ENCODE data around the gene TARP. TPM values are rescaled to one million over a fixed set of nuclear protein-coding genes. Genes with fewer than 3 reads are reported as not detected.

Gene TARP

DNA sequence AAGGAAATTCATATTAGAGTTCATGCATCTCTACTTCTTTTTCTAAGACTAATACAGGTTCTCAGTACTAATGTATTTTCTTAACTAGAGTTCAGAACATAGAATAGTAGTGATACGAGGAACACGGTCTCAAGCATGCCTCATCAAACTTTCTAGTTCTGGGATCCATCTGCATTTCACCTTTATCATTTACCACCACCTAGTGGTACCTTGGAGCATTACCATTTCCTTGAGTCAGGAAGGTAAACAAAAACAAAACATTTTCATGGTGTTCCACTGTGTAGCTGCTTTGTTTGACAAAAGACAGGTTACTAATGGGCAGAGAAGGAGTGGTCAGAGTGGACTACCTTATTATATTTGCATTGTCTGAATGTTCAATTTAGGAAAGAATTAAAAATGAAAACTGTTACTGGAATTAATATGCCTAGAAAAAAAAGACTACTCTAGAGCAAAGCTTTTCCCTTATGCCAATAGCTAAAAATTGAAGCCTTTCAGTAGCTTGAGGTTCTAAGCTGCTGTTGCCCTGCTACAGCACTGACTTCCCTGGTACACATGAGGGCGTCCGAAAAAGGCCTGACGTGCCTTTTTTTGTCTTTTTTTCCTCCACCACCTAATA is 50.8 kb downstream of the TARP start:
- DNase-seq (ENCODE audit: low read depth in 3 of 3, low spot score in 2 of 3): peak in 2 of 3 donors; percentile 29 to 31

DNA sequence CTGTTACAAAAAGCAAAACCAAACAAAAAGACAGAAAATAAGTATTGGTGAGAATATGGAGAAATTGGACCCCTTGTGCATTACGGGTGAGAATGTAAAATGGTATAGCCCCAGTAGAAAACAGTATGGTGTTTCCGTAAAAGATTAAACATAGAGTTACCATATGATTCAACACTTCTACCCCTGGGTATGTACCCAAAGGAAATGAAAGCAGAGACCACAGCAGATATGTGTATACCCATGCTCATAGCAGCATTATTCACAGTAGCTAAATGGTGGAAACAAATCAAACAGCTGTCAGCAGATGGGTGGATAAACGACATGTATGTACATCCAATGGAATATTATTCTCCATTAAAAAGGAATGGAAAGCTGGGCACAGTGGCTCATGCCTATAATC is 53.0 kb downstream of the TARP start:
- no peak for DNase-seq (ENCODE audit: low read depth in 3 of 3, low spot score in 2 of 3)

DNA sequence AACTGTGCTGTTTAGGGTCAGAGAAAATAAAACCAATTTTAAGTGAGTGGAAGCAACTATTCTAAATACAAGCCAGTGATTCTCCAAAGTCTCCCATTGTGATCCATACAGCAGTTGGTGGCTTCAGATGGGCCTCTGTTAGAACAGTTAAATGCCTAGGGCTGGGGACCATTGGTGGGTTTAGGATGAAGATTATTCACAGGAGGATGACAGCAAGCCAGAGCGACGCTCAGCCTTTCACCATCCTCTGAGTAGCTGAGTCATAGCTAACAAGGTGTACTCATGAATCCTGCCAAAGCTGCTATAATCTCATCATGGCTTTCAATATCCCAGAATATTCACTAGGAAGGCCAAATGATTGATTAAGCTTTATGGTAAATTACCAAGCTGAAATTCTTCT is 55.8 kb downstream of the TARP start:
- DNase-seq (ENCODE audit: low read depth in 3 of 3, low spot score in 2 of 3): no peak

DNA sequence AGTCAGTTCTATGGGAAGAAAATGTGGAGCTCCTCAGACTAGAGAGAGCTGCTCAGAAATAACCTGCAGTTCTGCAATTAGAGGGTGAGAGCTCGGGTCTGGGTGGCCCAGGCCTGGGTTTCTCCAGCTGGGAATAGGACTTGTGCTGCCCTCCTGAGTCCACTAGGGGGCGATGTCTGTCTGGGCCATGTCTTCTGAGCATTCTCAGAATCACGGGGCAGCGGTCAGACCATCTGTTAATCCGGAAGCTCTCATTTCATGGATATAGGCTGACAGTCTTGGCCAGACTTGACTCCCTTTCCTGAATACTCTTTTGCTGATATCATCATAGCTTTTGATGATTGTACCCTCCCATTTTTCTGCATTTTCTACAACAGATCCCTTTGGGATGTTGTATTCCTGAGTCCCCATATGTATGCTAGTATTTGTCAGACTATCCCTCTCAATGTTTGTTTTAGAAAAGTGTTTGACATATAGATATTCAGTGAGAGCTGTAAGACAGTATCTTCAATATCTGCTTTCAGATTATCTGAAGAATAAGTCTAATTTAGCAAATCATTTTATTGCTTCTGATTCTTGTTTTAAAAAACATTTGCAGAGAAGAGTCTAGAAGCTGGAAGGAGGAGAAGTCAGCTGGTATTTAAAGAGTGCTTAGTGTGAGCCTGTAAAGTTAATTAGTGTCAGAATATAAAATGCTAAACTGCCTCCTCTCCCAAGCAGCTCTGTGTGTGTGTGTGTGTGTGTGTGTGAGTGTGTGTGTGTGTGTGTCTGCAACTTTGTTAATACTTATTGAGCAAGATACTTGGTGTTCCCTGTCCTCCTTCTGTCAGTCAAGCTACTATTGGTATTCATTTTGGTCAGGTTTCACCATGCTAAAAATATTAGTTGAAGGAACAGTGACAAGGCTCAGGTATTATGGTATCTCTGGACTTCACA is 57.4 kb downstream of the TARP start:
- peak; percentile 72 to 80 (median 73) for DNase-seq (ENCODE audit: low read depth in 3 of 3, low spot score in 2 of 3)

DNA sequence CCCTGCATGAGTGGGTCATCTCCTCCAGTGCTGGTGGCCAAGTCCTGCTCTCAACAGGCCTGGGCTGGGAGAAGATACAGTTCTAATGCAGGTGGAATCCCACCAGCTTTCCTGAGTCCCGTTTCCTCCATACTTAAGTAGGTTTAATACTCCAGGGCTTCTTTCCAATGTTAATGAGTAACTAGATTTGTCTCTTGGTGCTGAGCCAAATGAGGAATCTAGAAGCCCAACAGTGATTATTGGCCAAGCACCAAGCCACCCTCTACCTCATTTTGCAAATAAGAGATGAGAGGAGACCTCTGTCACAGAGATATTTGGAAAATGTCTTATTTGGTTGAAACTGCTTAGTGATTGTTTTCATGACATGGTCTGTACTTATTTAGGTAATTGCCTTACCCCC is 58.3 kb downstream of the TARP start:
- DNase-seq (ENCODE audit: low read depth in 3 of 3, low spot score in 2 of 3): no peak

DNA sequence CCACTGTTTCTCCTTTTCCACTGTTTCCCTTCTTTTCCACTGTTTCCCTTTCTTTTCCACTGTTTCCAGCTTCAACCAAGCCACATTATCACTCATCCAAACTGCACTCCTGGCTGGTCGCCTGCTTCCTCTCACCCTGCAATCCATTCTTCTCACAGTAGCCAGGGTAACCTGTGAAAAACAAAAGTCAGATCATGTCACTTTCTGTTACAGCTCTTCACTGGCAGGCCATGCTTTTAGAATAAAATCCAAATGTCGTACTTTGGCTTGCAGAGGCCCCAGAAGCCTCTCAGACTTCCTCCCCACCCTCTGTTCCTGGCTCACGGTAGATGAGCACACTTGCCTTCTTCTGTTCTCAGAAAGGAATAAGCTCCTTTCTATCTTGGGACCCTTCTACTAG is 61.5 kb downstream of the TARP start:
- DNase-seq (ENCODE audit: low read depth in 3 of 3, low spot score in 2 of 3): no peak

DNA sequence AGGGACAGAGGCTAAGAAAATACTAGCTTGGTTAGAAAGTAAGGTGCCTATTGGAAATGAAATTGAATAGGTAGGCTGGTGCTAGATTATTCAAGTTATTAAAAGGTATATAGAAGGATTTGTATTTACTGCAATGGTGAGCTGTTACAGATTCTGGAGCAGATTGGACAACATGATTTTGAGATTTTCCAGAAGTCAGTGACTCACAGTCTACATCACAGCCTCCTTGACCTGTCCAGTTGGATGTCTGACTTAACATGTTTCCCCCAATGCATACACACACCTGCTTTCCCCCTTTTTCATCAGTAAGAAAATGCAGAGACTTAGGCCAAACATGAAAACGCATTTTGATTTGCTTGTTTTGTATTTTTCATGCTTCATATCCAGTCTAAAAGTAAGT is 62.0 kb downstream of the TARP start:
- DNase-seq (ENCODE audit: low read depth in 3 of 3, low spot score in 2 of 3): no peak

Other genes starting within 250 kb of the TARP start
- 10 to 100 TPM; 71.4 to 74.0 (median 73.0) TPM for gene STARD3NL, start 95.4 kb downstream of the TARP start, polyA plus RNA-seq (ENCODE audit: insufficient read length in 3 of 3)

All from right renal cortex interstitium (tissue), 3 donors.